ENCODE measurements around the gene DENND2A. TPM values are rescaled to one million over a fixed set of nuclear protein-coding genes. Genes with fewer than 3 reads are reported as not detected.

The DENND2A gene
- total and polyA plus RNA-seq, 2 experiments from 2014 or later: 6.7 to 8.4 TPM

DNA sequence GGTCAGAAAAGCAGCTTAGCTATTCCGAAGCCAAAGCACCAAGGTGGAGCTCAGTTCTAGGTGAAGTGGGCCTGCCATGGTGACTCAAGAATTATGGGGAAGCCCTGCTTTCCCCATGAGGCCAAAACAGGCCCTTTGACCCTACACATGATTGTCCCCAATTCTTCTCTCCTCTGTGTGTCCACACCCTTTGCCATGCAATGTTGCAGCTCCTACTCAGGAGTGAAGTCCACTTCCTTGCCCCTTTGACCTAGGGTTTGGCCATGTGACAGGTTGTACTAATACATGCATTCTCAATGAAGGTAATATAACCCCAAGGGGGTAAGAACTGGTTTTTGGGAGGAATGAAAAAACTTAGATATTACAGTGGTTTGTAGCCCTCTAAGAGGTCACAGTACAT lies 93.7 kb downstream of the DENND2A start:
- Histone ChIP-seq H3K4me3 (no peak overlapping the region), H3K4me1 (ENCODE audit: insufficient read depth) (peaks cover 8% of the 10 kb centered on the region), H2AFZ (no peak overlapping the region), H3K9me2 (replicated peaks; ENCODE audit: insufficient read depth) (no peaks in the 10 kb centered on the region), H3K79me2 (no peaks in the 10 kb centered on the region), H3K27me3 (no peaks in the 10 kb centered on the region), H3K36me3 (replicated peaks; ENCODE audit: insufficient read depth, low read depth) (no peaks in the 10 kb centered on the region), H3K4me2 (no peak overlapping the region), H3K27ac (no peak overlapping the region), H3K9me3 (ENCODE audit: low read depth) (no peaks in the 10 kb centered on the region), H4K20me1 (ENCODE audit: insufficient read depth, poor library complexity, severe bottlenecking) (no peaks in the 10 kb centered on the region)
- TF ChIP-seq EZH2 (IDR thresholded peaks at IDR 0.05; ENCODE audit: borderline replicate concordance) (no peak), EZH2phosphoT487 (IDR thresholded peaks at IDR 0.05; ENCODE audit: low read depth, severe bottlenecking, unreplicated experiment) (no peak)
- TF ChIP-seq, protein P1, sequence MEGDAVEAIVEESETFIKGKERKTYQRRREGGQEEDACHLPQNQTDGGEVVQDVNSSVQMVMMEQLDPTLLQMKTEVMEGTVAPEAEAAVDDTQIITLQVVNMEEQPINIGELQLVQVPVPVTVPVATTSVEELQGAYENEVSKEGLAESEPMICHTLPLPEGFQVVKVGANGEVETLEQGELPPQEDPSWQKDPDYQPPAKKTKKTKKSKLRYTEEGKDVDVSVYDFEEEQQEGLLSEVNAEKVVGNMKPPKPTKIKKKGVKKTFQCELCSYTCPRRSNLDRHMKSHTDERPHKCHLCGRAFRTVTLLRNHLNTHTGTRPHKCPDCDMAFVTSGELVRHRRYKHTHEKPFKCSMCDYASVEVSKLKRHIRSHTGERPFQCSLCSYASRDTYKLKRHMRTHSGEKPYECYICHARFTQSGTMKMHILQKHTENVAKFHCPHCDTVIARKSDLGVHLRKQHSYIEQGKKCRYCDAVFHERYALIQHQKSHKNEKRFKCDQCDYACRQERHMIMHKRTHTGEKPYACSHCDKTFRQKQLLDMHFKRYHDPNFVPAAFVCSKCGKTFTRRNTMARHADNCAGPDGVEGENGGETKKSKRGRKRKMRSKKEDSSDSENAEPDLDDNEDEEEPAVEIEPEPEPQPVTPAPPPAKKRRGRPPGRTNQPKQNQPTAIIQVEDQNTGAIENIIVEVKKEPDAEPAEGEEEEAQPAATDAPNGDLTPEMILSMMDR (IDR thresholded peaks at IDR 0.05; ENCODE audit: poor library complexity): no peak
- whole genome bisulfite sequencing (ENCODE audit: low lambda C conversion rate, missing lambda C conversion rate): 100% methylated on average over 1 of the region's 1 CpG
- DNase-seq (ENCODE audit: low spot score): no peak

DNA sequence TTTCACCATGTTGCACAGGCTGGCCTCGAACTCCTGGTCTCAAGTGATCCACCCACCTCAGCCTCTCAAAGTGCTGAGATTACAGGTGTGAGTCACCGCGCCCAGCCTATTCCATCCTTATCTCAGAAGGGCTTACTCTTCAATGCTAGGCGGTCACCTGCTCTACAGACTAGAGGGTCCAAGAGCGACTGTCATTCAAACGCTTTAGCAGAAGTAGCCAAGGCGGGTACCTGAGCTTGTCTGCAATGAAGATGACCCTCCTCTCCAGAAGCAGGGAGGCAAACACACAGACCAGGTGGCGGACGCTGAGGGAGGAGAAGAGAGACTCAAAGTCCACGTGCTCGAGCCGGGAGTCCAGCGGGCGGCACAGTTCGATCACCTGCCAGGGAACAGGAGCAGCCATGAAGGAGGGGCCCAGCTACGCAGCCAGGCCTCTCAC lies 96.2 kb downstream of the DENND2A start:
- Histone ChIP-seq H3K9me2 (replicated peaks; ENCODE audit: insufficient read depth) (no peaks in the 10 kb centered on the region), H3K79me2 (no peaks in the 10 kb centered on the region), H3K4me3 (no peak overlapping the region), H3K4me1 (ENCODE audit: insufficient read depth) (peaks cover 20% of the 10 kb centered on the region), H2AFZ (no peak overlapping the region), H3K27ac (no peak overlapping the region), H3K9me3 (ENCODE audit: low read depth) (no peaks in the 10 kb centered on the region), H3K36me3 (replicated peaks; ENCODE audit: insufficient read depth, low read depth) (no peaks in the 10 kb centered on the region), H3K27me3 (no peaks in the 10 kb centered on the region), H3K4me2 (no peak overlapping the region), H4K20me1 (ENCODE audit: insufficient read depth, poor library complexity, severe bottlenecking) (no peaks in the 10 kb centered on the region)
- TF ChIP-seq EZH2phosphoT487 (IDR thresholded peaks at IDR 0.05; ENCODE audit: low read depth, severe bottlenecking, unreplicated experiment): no peak
- TF ChIP-seq, protein P1 (IDR thresholded peaks at IDR 0.05; ENCODE audit: poor library complexity): no peak
- TF ChIP-seq EZH2 (IDR thresholded peaks at IDR 0.05; ENCODE audit: borderline replicate concordance): no peak
- WGBS (ENCODE audit: low lambda C conversion rate, missing lambda C conversion rate): 85% methylated on average over 16 of the region's 16 CpGs
- DNase-seq (ENCODE audit: low spot score): no peak

DNA sequence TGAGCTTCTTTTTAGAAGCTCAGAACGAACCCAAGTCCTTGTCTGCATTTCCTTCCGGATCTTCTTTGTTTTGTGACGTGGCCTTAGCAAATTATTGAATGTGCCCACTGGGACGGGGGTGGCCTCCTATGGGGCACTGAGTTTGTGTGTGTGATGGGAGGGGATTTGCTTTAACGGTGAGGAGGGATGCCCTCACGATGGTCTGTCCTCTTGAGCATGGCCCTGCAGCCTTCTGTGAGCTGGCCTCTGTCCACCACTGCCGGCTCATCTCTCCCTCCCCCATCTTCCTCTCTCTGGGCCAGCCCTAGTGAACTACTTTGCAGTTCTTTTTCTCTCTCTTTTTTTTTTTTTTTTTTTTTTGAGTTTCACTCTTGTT lies 98.4 kb downstream of the DENND2A start:
- no peak overlapping the region for H2AFZ ChIP-seq
- H4K20me1 ChIP-seq (ENCODE audit: insufficient read depth, poor library complexity, severe bottlenecking): no peaks in the 10 kb centered on the region
- no peaks in the 10 kb centered on the region for H3K79me2 ChIP-seq
- DNase-seq (ENCODE audit: low spot score): no peak
- H3K36me3 ChIP-seq (replicated peaks; ENCODE audit: insufficient read depth, low read depth): no peaks in the 10 kb centered on the region
- no peaks in the 10 kb centered on the region for H3K9me2 ChIP-seq (replicated peaks; ENCODE audit: insufficient read depth)
- 51% methylated on average over 7 of the region's 7 CpGs for WGBS (ENCODE audit: low lambda C conversion rate, missing lambda C conversion rate)
- peaks cover 20% of the 10 kb centered on the region for H3K4me1 ChIP-seq (ENCODE audit: insufficient read depth)
- H3K4me2 ChIP-seq: peak overlapping the region; percentile 69
- no peak overlapping the region for H3K4me3 ChIP-seq
- H3K27ac ChIP-seq: peak overlapping the region; percentile 88
- H3K27me3 ChIP-seq: no peaks in the 10 kb centered on the region
- no peaks in the 10 kb centered on the region for H3K9me3 ChIP-seq (ENCODE audit: low read depth)
- TF ChIP-seq EZH2 (IDR thresholded peaks at IDR 0.05; ENCODE audit: borderline replicate concordance) (no peak), EZH2phosphoT487 (IDR thresholded peaks at IDR 0.05; ENCODE audit: low read depth, severe bottlenecking, unreplicated experiment) (no peak)
- TF ChIP-seq, protein P1 (IDR thresholded peaks at IDR 0.05; ENCODE audit: poor library complexity): no peak

Measured in hepatocyte (in vitro differentiated cells).